GM21723 (cell line): ENCODE results near the gene RNF20.
"Not testable (repeated sequence)": the region's sequence is repeated elsewhere in the genome, so short reads cannot be mapped to it uniquely, and the experiment has no call there.

Source experiments
- ATAC-seq: cut with Tn5 transposase; IDR thresholded peaks from one replicate; pipeline ENCODE4 v1.9.1; 2021; ENCODE audit warnings: mild to moderate bottlenecking, moderate library complexity; ENCODE audit not compliant: unreplicated experiment

RNF20 gene

DNA sequence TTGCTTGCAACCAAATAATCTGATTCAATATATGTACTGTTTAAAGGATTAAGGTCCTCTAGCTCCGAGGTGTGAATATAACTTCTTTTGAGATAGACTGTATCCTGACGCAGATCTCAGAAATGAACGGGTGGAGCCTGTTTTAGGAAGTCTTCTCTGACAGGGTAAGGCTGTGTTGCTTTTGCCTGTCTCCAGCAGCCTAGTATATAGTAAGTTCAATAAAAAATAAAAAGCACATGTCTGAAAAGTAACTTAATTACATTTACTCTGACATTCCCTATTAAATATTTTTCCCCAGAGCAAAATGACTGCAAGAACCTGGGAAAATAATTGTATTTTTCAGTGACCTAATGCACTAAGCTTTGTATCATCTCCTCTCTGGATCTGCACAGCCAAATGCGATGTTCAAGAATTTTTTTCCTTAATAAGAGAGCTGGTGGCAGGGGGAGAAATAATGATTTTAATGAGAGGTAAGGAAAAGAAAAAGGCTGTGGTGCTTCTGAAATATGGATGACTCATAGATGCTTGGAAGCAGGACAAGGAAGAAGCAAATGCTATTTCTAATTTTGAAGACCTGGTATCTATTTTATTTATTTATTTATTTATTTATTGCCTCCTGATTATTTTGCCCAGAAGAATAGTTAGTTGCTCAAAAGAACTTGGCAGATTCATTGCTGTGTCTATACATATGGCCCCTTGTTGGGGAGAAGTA is 53.8 kb downstream of the RNF20 start:
- no peak for ATAC-seq

- ATAC-seq: not testable (repeated sequence)
Observed at GRCh38 chr9:101590074-101590473, 56.4 kb downstream of the RNF20 start.

DNA sequence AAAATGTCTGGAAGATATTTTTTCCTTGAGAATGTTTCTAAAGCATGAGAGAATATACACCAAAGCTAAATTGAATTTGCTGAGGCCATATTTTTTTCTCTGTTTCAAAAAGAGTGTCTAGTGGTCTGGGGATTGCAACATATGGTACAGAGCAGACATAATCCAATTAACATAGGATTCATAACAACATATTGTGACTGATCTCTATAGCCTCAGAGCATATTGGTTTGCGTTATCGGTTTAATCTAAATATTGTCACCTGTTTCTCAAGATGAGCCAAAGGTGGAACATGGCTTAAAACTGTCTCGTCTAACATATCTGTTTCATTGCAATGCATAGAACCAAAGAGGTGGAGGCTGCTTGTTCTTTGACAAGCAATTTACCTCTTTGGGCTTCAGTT is 57.2 kb downstream of the RNF20 start:
- ATAC-seq: no peak

DNA sequence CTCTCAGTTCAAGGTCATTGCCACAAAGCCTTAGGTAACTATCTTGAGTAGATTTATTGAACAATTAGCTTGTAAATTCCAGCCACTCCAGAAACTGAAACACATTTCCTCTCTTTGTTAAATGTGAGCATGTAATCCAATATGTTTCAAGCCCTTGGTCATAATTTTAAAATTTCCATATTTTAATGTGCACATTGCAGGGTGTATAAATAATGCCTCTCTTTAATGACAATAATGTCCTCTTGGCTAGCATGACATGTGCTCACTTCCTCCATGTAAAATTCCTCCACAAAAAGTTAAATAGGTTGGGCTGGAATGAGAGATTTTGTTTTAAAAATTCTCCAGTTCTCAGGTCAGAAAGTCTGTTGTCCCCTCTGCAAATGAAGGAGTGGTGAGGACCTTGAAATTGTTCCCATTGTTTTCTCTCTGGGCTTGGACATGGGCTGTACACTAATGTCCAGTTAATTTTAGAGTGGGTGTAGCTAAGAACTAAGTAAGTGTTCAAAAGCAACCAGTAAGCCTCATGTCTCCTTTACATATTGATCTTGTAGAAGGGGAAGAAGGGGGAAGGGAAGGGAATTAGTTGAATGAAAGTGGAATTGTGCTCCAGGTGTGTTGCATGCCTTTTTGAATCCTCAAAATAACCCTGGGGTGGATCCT is 58.3 kb downstream of the RNF20 start:
- ATAC-seq: no peak

- ATAC-seq: no peak
Observed at GRCh38 chr9:101592788-101593187, 59.1 kb downstream of the RNF20 start.

DNA sequence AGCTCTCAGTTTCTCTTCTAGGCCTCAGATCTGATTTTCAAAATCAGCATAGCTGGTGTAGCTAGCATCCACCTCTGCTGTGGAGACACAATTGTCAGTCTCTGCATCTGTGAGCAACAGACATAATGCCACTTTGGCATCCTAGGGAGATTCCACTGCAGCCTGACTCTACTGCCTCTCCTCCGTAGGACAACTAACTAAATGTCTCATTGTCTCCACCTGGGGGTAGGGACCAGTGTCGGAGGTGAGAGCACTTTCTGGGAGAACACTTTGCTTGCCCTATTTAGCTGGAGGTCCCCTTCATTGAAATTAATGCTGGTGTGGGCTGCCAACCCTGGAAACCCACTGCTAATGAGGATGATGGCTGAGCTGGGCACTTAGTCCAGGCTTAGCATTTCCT is 59.7 kb downstream of the RNF20 start:
- ATAC-seq: no peak

- ATAC-seq: no peak
Observed at GRCh38 chr9:101594796-101595195, 61.1 kb downstream of the RNF20 start, which contains the start of gene PPP3R2. Gene PPP3R2, minus strand, starts transcription at chr9:101594969. Its CDS starts 48 bp downstream, at chr9:101594921.

- peak; percentile 69 for ATAC-seq
Observed at GRCh38 chr9:101601904-101602765, 68.5 kb downstream of the RNF20 start.

- ATAC-seq: no peak
Observed at GRCh38 chr9:101604296-101604695, 70.6 kb downstream of the RNF20 start.

DNA sequence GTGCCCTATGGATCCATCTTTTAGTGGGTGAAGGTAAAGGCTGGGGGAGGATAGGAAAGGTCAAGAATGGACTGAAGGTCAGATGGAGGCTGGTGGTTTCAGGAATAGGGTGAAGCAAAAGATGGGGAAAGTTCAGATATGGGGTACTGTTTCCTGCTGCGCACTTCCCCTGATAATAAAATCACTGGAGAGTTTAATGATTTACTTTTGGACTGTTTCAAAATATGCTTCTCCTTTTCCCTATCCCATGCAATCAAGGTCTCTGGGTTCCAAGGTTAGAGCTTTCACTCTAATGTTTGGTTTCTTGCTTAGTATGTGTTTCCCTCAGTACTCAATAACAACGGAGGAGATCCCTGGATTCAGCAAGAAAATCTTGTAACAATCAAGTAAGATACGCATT is 71.9 kb downstream of the RNF20 start:
- ATAC-seq: no peak
